GM21515 (cell line): ENCODE results near the gene KPNA5.

ENCODE experiments used
- ATAC-seq: cut with Tn5 transposase; IDR thresholded peaks from one replicate; pipeline ENCODE4 v1.9.1; 2021; ENCODE audit not compliant: unreplicated experiment

KPNA5 gene

DNA sequence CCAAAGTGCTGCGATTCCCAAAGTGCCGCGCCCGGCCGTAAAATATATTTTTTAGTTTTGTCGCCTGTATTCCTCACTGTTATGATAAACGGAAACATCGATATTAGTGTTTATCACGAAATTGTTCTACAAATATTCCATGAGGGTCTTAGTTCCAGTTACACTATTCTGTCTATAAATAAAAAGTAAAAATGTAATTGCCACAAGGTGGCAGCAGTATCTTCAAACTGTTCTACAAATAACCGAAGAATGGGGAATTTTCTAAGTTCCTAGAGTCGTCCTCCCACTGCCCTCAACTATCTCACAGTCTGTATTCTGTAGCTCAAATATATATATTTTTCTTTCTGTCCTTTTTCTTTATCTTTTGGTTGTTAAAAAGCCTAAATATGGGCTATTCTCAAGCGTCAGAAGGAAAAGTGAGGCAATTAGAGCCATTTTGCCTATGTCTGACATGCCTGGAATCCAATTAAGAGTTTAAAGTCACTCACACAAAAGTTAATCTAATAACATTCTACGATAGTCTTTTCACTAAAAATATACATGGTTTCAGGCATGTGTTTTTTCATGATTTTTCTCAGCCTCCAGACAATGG is 98.7 kb downstream of the KPNA5 start:
- ATAC-seq, result no peak

GRCh38 chr6:116783852-116784251 is 102.8 kb downstream of the KPNA5 start:
- ATAC-seq, result no peak
